Breast epithelium (tissue), 3 donors: ENCODE data around the gene SYT1.

Experiments
- POLR2A ChIP-seq: fragments of 450-650 bp; IDR thresholded peaks from one replicate; pipeline ENCODE4 v1.6.1; 2016; ENCODE audit warnings: antibody characterized with exemption, mild to moderate bottlenecking, moderate library complexity
- POLR2AphosphoS5 ChIP-seq, 3 donors: sonication (generic); formaldehyde crosslinking; IDR thresholded peaks; one replicate each; pipeline ENCODE4 v1.6.1; 2017; ENCODE audit warnings: antibody characterized with exemption in 3 of 3
- TF ChIP-seq, protein P1 (sequence below), 3 donors: fragments of 450-650 bp; IDR thresholded peaks; one replicate each; pipeline ENCODE4 v1.5.1; 2016 to 2017; ENCODE audit warnings: antibody characterized with exemption in 3 of 3, mild to moderate bottlenecking in 3 of 3, moderate library complexity in 3 of 3

DNA sequence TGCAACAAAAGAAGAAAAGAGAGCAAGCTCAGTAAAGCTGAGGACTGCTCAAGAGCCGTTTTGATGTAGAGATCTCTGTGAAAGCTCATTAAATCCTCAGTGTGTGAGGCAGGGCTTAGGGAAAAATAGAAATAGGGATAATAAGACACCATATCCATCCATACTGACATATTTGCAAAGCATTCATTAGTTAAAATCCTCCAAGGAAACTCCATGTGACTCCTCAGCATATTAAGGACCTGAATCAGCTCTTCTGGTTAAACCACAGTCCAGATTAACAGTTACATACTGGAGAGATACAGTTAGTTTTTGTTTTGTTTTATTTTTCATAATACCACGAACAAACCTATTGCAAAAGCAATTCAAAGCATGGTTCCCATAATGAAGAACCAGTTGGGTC, 538.0 kb downstream of the SYT1 start:
- TF ChIP-seq, protein P1, sequence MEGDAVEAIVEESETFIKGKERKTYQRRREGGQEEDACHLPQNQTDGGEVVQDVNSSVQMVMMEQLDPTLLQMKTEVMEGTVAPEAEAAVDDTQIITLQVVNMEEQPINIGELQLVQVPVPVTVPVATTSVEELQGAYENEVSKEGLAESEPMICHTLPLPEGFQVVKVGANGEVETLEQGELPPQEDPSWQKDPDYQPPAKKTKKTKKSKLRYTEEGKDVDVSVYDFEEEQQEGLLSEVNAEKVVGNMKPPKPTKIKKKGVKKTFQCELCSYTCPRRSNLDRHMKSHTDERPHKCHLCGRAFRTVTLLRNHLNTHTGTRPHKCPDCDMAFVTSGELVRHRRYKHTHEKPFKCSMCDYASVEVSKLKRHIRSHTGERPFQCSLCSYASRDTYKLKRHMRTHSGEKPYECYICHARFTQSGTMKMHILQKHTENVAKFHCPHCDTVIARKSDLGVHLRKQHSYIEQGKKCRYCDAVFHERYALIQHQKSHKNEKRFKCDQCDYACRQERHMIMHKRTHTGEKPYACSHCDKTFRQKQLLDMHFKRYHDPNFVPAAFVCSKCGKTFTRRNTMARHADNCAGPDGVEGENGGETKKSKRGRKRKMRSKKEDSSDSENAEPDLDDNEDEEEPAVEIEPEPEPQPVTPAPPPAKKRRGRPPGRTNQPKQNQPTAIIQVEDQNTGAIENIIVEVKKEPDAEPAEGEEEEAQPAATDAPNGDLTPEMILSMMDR (IDR thresholded peaks at IDR 0.05) = no peak
- no peak for TF ChIP-seq POLR2A
- TF ChIP-seq POLR2AphosphoS5 (IDR thresholded peaks at IDR 0.05) = no peak
